Stimulated activated CD4-positive, alpha-beta T cell treated with anti-CD3 and anti-CD28 coated beads, Interleukin-15, amount 100 ng/mL, for 48 hours (primary cell): Measurements from ENCODE around the gene ID2.
"Not testable (repeated sequence)": the region's sequence is repeated elsewhere in the genome, so short reads cannot be mapped to it uniquely, and the experiment has no call there.

Experiments
- DNase-seq, 2 donors: peaks; one replicate each; pipeline ENCODE4 v3.0.0-alpha.2; 2020; ENCODE audit warnings: low read depth in 2 of 2

Gene ID2

DNA sequence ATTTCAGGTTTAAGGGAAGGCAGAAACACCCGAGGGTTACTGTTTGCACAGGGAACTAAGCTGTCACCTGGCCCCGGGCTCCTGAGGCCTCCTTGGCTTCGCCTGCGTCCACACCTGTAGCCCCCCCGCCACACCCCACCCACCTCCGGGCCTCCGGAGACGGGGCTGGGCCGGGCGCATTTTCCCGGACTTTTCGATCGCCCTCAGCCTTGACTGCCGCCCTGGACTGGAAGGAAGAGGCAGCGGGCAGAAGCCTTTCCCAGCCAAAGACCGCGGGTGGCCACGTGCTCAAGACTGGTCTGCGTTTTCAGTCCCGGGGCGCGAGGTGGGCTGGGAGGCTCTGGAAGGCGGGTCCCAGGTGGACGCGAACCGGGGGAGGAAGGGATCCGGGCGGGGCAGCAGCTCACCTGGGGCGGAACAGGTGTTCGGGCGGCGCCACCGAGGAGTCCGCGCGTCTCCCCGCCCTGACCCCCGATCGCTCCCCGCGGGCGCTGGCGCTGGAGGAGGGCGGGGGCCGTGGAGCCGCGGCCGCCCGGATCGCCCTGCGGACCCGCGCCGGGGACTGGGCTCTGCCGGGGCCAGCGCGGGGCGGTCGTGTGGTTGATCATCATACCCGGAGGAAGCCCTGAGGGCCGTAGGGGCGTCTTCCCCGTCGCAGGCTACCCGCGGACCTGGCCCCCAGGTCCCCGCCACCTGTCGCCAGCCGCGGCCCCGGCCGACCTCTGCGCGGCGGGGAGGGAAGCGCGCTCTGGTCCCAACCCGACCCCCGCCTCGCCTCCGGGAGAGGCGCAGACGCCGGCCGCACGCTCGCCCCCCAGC, 3.2 kb downstream of the ID2 start:
- DNase-seq = peak; percentile 42 to 47

DNA sequence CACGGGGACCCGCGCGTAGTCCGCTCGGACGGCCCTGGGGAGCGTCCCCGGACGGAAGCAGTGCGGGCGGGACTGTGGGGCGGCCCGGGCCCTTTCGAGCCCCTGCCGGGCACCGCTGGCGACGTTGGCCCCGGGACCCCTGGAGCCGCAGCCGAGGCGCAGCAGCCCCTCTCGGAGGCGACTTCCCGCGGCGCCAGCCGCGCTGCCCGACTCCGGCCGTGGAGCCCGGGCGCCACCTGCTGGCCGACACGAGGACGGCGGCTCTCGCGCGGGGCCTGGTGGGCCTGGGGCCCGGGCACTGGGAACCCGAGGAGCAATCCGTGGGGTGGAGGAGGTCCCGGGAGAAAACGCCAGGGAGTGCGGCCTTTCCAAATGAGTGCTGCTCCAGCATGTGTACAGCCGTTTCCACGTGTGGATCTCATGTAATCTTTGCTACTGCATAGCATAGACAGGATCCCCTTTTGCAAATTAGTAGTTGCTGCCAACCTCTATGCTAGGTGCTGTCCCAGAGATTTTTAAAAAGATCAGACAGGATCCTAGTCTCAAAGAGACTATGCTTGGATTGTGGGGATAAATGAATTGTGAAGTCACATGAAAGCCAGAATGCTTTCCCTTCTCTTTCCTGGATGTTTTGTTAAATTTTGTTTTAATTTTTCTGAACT, 4.0 kb downstream of the ID2 start:
- peak; percentile 57 to 63 for DNase-seq

DNA sequence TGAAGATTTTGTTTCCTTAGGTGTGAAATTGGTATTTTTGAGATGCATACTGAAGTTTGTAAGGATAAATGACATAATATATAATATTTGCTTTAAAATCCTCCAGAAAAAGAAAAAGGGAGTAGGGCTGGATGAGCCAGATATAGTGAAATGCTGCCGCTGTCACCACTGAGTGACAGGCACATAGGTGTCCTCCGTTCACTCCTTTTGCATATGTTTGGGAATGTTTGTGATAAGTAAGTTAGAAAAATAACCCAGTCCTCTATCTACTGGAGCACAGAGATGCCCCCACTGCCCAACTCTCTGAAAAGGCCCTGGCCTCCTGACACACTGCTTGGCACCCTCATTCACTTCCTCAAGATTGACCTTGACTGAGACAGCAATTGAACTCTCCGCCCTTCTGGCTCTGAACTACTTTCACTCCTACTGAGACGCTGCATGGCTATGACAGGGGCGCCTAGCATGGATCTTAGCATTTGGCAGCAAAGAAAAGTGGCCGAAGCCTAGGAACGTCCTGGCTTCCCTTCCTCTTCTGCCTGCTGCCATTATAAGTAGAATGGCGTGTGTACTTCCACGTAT, 10.1 kb downstream of the ID2 start:
- no peak for DNase-seq

DNA sequence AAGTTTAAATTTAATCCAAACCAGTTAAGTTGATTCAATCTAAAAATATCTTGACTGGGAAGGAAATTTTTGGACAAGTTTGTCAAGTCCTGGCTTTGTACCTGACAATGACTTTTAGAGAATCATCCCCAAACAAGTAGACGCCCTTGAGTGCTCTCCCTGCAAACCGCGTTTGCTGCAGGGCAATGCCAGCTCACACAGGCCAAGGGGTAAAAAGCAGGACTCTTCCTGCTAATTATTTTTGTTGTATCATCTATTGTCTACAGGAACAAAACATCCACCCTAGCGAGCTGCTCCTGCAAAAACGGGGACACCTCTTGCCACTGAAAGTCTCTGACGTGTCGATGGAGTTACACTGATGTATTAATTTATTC, 10.9 kb downstream of the ID2 start:
- no peak for DNase-seq

- DNase-seq = no peak
Measured at GRCh38 chr2:8693157-8693821, 11.4 kb downstream of the ID2 start.

GRCh38 chr2:8694737-8695136, 12.9 kb downstream of the ID2 start:
- no peak for DNase-seq

- DNase-seq = no peak
Measured at GRCh38 chr2:8697190-8697589, 15.3 kb downstream of the ID2 start.

- no peak for DNase-seq
Measured at GRCh38 chr2:8699839-8700238, 18.0 kb downstream of the ID2 start.

GRCh38 chr2:8701681-8702379, 20.0 kb downstream of the ID2 start:
- no peak for DNase-seq

DNA sequence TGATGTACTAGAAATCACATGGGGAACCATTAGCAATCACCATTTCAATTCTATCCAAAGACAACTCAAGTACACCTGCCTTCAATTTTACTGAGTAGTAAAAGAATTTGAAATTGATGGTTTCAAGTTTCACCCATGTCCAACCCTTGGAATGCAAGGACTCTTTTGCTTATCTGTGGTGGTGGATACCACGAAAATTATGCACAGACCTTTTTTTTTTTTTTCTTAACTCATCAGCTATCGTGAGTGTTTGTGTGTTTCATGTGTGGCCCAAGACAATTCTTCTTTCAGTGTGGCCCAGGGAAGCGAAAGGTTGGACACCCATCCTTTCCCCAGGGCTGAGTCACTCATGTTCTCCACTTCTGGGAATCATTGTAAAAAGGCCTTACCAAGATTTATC, 23.1 kb downstream of the ID2 start:
- DNase-seq = no peak

GRCh38 chr2:8709611-8710010, 27.8 kb downstream of the ID2 start:
- DNase-seq = no peak

GRCh38 chr2:8710951-8711350, 29.1 kb downstream of the ID2 start:
- no peak for DNase-seq

DNA sequence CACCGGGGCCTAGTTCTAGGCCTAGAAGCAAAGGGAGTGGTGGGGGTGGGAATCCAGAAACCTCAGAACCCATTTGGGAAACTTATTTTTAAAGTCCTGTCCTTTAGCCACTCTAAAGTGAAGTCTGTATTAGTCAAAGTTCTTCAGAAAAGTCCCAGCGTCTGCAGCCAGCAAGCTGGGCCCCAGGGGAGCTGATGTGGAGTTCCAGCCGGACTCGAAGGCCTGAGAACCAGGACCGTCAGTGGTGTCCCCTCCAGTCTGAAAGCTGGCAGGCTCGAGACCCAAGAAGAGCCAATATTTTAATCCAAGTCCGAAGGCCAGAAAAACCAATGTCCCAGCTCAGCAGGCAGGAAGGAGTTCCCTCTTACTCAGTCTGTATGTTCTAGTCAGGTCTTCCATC, 32.4 kb downstream of the ID2 start:
- no peak for DNase-seq

GRCh38 chr2:8714971-8715370, 33.1 kb downstream of the ID2 start:
- DNase-seq = no peak

- DNase-seq = no peak
Measured at GRCh38 chr2:8719528-8719927, 37.7 kb downstream of the ID2 start.

DNA sequence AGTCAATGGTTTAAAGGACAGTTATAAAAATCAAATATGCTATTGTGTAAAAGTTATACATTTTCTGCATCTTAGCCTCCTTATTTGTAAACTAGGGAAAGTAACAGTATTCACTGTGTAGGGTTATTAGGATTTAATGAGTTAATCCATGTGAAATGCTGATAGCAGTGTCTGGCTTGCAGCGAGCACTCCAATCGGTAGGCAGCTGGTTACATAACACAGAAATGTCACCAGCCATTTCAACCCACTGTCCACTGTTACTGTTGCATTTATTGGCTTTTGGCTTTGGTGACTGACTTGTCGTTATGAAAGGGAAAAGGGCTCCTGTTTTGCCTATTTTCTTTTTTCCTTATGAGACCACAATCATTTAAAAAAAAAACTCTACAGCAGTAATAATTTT, 38.9 kb downstream of the ID2 start:
- DNase-seq = no peak

GRCh38 chr2:8721410-8721809, 39.6 kb downstream of the ID2 start:
- no peak for DNase-seq

- DNase-seq = no peak
Measured at GRCh38 chr2:8722986-8723385, 41.1 kb downstream of the ID2 start.

DNA sequence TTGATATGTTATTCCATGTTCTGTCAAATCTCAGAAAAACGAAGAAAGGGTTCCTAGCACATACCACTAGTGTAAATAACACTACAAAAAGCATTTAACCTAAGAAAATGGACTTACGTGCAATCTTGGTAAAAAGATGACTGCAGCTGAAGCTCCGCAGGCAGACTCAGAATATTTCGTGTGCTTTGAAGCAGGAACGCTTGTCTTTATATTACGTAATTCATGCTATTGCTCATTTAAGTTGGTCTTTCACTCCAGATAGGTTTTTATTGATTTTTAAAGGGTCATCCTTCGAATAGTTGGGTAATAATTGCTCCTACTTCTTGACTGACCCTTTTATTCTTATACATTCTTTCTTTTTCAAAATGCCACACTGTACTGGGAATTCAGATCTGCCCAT, 44.0 kb downstream of the ID2 start:
- no peak for DNase-seq

GRCh38 chr2:8728305-8729015, 46.6 kb downstream of the ID2 start:
- DNase-seq = no peak

- DNase-seq = not testable (repeated sequence)
Measured at GRCh38 chr2:8729101-8729500, 47.2 kb downstream of the ID2 start.
